Fibroblast of the aortic adventitia (primary cell): Measurements from ENCODE around the gene KRTAP6-2. TPM values are rescaled to one million over a fixed set of nuclear protein-coding genes. Genes with fewer than 3 reads are reported as not detected.

Experiments
- DNase-seq: peaks from one replicate; pipeline ENCODE4 v3.0.0-alpha.2; 2010; ENCODE audit warnings: low read depth
- H3K4me3 ChIP-seq: 2 replicates; pipeline ENCODE4 v1.5.1; 2011; ENCODE audit warnings: low read depth, mild to moderate bottlenecking, control low read depth, low read length, moderate library complexity
- CTCF ChIP-seq: IDR thresholded peaks from 2 replicates; pipeline ENCODE4 v1.5.1; 2011; ENCODE audit warnings: mild to moderate bottlenecking, low read length, control low read depth, inconsistent platforms; ENCODE audit not compliant: insufficient read depth
- small RNA-seq: library from RNA; depleted of rRNA; stranded (forward); fragments of <200 nt; gene quantifications from one replicate; pipeline ENCODE3, GENCODE V24; 2012
- total RNA-seq: library from RNA; depleted of rRNA; stranded (reverse); fragments of >200 nt; gene quantifications from 2 replicates; pipeline ENCODE4 v1.2.3, GENCODE V29; 2012; ENCODE audit warnings: low replicate concordance

The KRTAP6-2 gene
- total RNA-seq, 1 donor, result not detected

- TF ChIP-seq CTCF, result no peak
- H3K4me3 ChIP-seq, result no peak within 1 kb of the TSS
- no peak for DNase-seq
Measured at GRCh38 chr21:30561264-30561895, 37.3 kb downstream of the KRTAP6-2 start, which contains the start of gene KRTAP19-7. TSS of gene KRTAP19-7 (minus strand) at chr21:30561314. CDS start at chr21:30561289, 25 bp downstream.

GRCh38 chr21:30555095-30555494 is 43.6 kb downstream of the KRTAP6-2 start:
- TF ChIP-seq CTCF, result no peak
- no peak overlapping the region for H3K4me3 ChIP-seq
- no peak for DNase-seq

- TF ChIP-seq CTCF, result no peak
- no peak for DNase-seq
Measured at GRCh38 chr21:30552782-30553181, 45.9 kb downstream of the KRTAP6-2 start.

More at GRCh38 chr21:30552782-30553181, 45.9 kb downstream of the KRTAP6-2 start:
- no peak overlapping the region for H3K4me3 ChIP-seq

Small RNA genes lying within 50 kb of the gene (small RNA-seq; reads per million reads assigned to genes)
- gene KRTAP20-1 (not detected), gene KRTAP20-3 (not detected), gene KRTAP20-4 (not detected), gene KRTAP22-1 (not detected), gene KRTAP22-2 (not detected)

Other genes starting within 250 kb of the KRTAP6-2 start
- not detected in 2 replicates for gene KRTAP13-2, start 226.6 kb downstream of the KRTAP6-2 start, total RNA-seq
- not detected in 2 replicates for gene KRTAP13-1, start 202.9 kb downstream of the KRTAP6-2 start, total RNA-seq
- not detected in 2 replicates for gene KRTAP13-3, start 173.0 kb downstream of the KRTAP6-2 start, total RNA-seq
- not detected in 2 replicates for gene KRTAP13-4, start 168.7 kb downstream of the KRTAP6-2 start, total RNA-seq
- gene KRTAP15-1, start 158.6 kb downstream of the KRTAP6-2 start, total RNA-seq, result not detected in 2 replicates
- gene KRTAP19-1, start 118.5 kb downstream of the KRTAP6-2 start, total RNA-seq, result not detected in 2 replicates
- gene KRTAP19-2, start 111.5 kb downstream of the KRTAP6-2 start, total RNA-seq, result not detected in 2 replicates
- not detected in 2 replicates for gene KRTAP19-3, start 106.9 kb downstream of the KRTAP6-2 start, total RNA-seq
- not detected in 2 replicates for gene KRTAP19-4, start 101.7 kb downstream of the KRTAP6-2 start, total RNA-seq
- not detected in 2 replicates for gene KRTAP19-5, start 96.8 kb downstream of the KRTAP6-2 start, total RNA-seq
- not detected in 2 replicates for gene KRTAP19-6, start 57.0 kb downstream of the KRTAP6-2 start, total RNA-seq
- not detected in 2 replicates for gene KRTAP19-7, start 37.6 kb downstream of the KRTAP6-2 start, total RNA-seq
- not detected in 2 replicates for gene KRTAP22-2, start 8.5 kb downstream of the KRTAP6-2 start, total RNA-seq
- not detected in 2 replicates for gene KRTAP6-3, start 6.5 kb downstream of the KRTAP6-2 start, total RNA-seq
- not detected in 2 replicates for gene KRTAP22-1, start 2.2 kb upstream of the KRTAP6-2 start, total RNA-seq
- gene KRTAP6-1, start 15.0 kb upstream of the KRTAP6-2 start, total RNA-seq, result not detected in 2 replicates
- gene KRTAP20-1, start 17.5 kb upstream of the KRTAP6-2 start, total RNA-seq, result not detected in 2 replicates
- not detected in 2 replicates for gene KRTAP20-4, start 21.7 kb upstream of the KRTAP6-2 start, total RNA-seq
- gene KRTAP20-2, start 36.3 kb upstream of the KRTAP6-2 start, total RNA-seq, result not detected in 2 replicates
- gene KRTAP20-3, start 44.0 kb upstream of the KRTAP6-2 start, total RNA-seq, result not detected in 2 replicates
- not detected in 2 replicates for gene KRTAP21-3, start 119.9 kb upstream of the KRTAP6-2 start, total RNA-seq
- gene KRTAP21-2, start 148.4 kb upstream of the KRTAP6-2 start, total RNA-seq, result not detected in 2 replicates
- gene KRTAP21-1, start 156.5 kb upstream of the KRTAP6-2 start, total RNA-seq, result not detected in 2 replicates
- not detected in 2 replicates for gene KRTAP8-1, start 214.4 kb upstream of the KRTAP6-2 start, total RNA-seq
- not detected in 2 replicates for gene KRTAP7-1, start 230.9 kb upstream of the KRTAP6-2 start, total RNA-seq